HG03432 (cell line): ENCODE results near the gene CDYL2.
"Not testable (repeated sequence)": the region's sequence is repeated elsewhere in the genome, so short reads cannot be mapped to it uniquely, and the experiment has no call there.

ENCODE experiments used
- ATAC-seq: cut with Tn5 transposase; IDR thresholded peaks from one replicate; pipeline ENCODE4 v1.9.1; 2021; ENCODE audit warnings: mild to moderate bottlenecking, moderate library complexity; ENCODE audit not compliant: unreplicated experiment

The CDYL2 gene

DNA sequence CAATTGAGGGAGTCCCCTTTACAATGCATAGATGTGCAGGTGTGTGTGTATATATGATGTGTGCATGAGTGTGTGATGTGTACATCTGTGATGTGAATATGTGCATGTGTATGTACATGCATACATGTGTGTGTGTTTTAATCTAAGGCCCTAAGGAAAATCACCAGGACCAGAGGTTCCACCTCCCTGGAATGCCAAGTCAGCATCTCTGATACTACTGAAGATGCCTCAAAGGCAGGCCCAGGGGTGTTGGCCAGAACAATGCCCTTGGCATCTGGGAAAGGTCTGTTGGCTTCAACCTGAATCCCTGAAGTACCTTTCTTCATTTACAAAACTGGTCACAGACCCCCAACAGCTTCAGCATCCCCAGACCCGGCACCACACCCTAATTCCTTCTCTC lies 129.5 kb downstream of the CDYL2 start:
- no peak for ATAC-seq

GRCh38 chr16:80672379-80672778 lies 132.0 kb downstream of the CDYL2 start:
- ATAC-seq: no peak

DNA sequence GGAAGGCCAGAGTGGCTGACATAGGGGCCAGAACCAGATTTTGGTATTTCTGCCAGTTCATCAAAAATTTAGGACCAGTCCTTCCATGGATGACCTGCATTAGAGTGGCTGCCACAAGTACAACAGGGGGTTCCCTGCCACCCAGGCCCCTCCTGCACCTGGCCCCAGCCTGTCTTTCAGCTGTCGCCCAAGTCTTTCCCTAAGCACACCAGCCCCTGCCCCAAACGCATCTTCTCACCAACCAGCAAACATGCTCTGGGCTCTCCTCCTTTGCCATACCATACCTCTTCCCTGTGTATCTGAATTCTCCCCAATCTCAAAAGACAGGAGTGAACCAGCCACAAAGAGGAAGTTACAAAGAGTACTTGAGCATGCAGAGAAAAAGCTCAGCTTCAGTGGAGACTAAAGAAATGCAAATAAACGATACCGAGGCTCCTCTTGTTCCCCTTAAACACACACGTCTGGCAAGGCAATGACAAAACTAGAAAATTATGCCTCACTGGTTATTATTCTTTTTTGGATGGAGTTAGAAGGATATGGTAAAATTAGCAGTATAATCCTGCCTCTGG lies 133.0 kb downstream of the CDYL2 start:
- ATAC-seq: peak; percentile 43

DNA sequence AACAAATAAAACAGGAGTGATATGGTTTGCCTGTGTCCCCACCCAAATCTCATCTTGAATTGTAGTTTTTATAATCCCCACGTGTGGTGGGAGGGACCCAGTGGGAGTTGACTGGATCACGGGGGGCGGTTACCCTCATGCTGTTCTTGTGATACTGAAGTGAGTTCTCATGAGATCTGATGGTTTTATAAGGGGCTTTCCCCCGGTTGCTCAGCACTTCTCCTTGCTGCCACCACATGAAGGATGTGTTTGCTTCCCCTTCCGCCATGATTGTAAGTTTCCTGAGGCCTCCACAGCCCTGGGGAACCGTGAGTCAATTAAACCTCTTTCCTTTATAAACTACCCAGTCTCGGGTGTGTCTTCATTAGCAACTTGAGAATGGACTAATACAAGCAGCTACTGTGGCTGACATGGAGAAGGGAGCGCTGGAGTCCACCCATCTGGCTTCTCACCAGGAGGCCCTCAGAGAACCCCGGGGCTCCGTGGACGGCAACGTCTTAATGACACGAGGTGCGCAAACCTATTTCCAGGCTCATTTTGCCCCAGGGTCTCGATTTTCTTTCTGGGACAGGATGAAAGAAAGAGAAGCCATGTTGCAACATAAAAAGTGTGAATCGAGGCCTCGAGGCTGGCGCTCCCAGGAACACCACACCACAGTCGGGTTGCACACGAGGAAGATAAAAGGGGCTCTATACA lies 134.1 kb downstream of the CDYL2 start:
- no peak for ATAC-seq

DNA sequence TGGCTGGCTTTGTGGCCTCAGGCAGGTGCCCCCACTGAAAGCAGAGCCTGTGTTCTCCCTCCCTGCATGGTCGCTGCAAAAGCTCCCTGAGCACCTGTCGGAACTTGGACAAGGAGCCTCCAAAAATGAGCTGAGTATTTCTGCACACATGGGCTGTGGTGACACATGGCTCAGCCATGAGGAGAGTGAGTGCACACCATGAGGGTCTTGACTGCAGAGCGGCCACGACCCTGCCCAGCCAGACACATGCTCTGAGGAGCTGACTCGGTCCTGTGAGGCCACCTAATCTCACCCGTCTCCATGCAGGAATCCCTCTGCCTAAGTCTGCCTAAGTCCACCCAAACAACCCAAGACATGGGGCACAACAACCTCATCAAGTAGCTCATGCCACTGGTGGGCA lies 134.7 kb downstream of the CDYL2 start:
- no peak for ATAC-seq

- ATAC-seq: no peak
Measured at GRCh38 chr16:80667925-80668324, 136.5 kb downstream of the CDYL2 start.

DNA sequence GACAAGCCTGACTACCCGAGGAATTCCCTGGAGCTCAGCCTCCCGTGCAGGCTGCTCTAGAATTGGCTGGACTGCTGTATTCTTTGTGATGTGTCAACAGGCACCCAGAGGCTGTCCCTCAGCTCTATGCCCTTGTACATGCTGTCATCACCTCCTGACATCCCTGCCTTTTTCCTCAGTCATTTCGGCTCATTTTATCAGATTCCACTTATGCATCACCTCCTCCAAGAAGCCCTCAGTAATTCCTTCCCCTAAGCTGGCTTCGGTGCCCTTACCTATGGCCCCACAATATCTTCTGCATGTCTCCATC lies 137.2 kb downstream of the CDYL2 start:
- ATAC-seq: no peak

DNA sequence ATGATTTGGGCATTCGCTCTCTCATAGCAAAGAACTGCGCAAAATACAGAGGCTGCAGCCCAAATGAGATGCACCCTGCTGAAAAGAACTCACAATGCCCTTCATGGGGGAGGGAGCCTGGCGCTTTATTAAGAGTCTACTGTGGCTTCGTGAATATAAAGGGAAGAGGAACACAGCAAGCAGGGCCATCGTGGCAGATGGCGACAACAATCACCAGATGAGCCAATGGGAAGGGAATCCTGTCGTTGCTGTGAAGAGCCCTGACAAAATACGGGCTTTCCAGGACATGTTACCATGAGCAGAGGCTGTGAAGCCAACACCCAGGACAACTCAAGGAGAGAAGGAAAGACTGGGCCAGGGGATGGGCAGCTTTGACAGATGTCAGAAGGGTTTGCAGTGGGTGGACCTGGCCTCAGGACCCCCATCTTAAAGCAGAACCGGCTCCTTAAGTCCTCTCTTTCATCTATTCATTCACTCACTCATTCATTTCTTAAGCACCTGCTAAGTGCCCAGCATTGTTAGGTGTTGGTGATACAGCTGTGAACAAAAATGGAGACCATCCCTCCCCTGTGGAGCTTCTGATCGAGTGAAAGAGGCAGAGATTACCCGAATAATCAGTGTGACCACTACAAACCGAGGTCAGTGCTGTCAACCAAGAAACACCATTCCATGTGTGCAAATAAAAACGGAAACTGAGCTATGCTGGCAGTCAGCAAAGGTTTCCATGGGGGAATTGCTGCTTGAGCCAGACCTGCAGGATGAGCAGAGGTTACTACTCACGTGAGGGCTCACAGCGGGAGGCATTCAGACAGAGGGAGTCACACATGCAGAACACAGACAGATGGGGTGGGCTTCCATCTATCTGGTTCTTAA lies 137.8 kb downstream of the CDYL2 start:
- no peak for ATAC-seq

GRCh38 chr16:80665356-80665755 lies 139.0 kb downstream of the CDYL2 start:
- no peak for ATAC-seq

DNA sequence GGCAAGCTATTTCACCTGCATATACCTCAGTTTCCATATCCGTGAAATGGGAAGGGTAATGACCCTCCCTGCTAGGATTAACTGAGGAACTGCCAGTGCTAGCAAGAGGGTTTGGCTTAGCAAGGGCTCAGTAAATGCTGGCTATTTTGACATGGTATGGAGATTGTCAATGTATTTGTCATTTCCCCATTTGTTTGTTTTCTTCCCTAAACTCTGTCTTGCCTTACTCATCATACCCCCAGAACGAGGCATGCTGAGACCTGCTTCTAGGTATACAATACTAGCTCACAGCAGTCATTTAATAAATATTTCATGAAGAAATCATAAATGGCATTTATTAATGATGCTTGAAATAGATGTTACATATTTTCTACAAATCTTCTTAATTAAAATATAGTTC lies 139.6 kb downstream of the CDYL2 start:
- no peak for ATAC-seq

GRCh38 chr16:80664226-80664625 lies 140.2 kb downstream of the CDYL2 start:
- ATAC-seq: no peak

- no peak for ATAC-seq
Measured at GRCh38 chr16:80663078-80663477, 141.3 kb downstream of the CDYL2 start.

DNA sequence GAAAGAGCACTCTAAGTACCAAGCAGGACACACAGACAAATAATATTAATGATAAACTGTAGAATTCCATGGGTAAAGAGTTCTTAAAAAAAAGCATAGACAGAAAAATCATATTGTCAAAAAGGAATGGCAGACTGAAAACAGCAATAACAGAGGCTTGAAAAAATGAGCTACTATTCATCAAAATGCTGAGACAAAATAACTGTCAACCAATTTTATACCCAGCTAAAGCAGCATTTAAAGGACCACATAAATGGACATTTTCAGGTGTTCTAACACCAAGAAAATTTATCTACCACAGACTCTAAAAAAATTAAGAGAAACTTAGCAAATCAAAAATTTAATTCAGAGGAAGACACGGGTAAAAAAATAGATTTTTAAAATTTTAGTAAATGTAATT lies 144.5 kb downstream of the CDYL2 start:
- no peak for ATAC-seq

- peak; percentile 97 for ATAC-seq
Measured at GRCh38 chr16:80656711-80657150, 147.7 kb downstream of the CDYL2 start.

DNA sequence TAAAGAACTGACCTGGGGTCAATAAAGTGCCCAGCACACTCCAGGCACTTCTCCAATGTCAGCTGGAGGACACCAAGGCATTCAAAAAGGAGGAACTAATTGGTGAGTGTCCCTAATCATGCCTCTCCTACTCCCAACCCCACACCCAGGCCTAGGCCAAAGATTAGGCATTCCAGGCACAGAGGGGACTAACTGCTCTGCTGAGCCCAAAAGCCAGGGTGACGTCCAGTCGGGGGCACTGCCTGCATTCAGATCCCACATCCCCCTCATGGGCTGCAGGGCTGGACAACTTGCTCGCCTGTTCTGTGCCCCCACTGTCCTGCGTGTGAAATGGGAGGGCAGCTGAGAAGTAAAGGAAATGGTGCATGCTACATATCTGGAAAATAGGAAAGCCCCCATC lies 148.2 kb downstream of the CDYL2 start:
- no peak for ATAC-seq

DNA sequence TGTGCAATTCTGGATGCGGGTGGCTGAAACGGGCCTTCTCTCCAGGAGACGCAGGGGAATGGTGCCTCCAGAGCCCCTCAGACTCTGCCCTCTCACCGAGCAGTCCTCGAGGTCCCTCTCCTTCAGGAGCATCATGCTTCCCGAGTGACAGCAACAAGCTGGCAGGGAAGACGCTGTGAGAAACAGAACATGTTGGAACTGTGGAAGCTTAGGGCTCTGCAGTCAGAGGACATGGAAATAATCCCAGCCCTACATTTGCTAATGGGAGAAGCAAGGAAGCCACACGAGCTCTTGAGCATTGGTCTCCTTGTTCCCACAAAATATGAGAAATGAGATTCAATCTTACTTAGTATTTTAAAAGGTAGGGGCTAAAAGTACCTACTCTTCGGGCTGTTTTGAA lies 148.6 kb downstream of the CDYL2 start:
- ATAC-seq: no peak

DNA sequence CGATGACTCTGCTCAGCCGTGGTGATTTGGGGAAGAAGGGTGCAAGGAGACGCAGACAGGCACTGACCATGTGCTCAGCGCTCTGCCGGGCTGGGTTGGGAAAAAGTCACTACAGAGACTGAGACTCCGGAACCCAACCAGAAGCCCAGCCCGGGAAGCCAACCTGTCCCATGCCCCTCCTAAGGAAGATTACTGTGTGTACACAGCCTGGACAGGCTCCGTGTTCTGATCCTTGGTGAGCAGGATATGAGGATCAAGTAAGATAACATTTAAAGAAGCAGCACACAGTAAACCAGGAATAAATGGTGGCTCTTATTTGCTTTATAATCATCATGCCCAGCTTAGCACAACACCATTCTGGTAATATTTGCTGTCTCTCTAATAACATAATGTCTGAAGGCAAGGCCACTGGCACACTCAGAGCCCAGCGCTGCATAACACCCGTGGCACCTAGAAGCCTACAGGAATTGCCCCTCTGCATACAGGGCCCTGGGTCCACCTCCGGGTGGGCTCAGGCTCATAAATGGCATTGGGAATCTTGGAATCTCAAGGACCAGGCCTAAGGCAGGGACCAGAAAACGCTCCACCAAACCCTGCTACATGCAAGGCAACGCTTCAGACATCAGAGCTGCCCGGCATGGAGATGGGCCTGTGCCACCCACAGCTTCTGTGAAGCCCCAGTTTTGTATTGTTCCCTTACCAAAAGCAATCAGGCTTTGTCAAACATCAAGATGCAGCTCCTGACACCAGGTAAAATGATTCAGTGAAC lies 150.1 kb downstream of the CDYL2 start:
- no peak for ATAC-seq

GRCh38 chr16:80652441-80652840 lies 152.0 kb downstream of the CDYL2 start:
- ATAC-seq: no peak

DNA sequence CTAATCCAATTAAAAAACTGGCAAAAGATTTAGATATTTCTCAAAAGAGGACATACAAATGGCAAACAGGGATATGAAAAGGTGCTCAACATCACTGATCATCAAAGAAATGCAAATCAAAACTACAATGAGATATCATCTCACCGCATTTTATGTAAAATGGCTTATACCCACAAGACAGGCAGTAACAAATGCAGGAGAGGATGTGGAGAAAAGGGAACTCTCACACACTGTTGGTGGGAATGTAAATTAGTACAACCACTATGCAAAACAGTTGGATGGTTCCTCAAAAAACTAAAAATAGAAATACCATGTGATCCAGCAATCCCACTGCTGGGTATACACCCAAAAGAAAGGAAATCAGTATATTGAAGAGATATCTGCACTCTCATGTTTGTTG lies 154.1 kb downstream of the CDYL2 start:
- not testable (repeated sequence) for ATAC-seq

- no peak for ATAC-seq
Measured at GRCh38 chr16:80640316-80640715, 164.1 kb downstream of the CDYL2 start.

GRCh38 chr16:80639636-80640035 lies 164.8 kb downstream of the CDYL2 start:
- no peak for ATAC-seq
